Mesodermal cell (in vitro differentiated cells): ENCODE results near the gene WDR5.

Experiments
- H3K27ac ChIP-seq: 2 replicates; pipeline ENCODE4 v1.7.0; 2013; ENCODE audit warnings: mild to moderate bottlenecking, low read depth, low read length, moderate library complexity; ENCODE audit not compliant: severe bottlenecking
- H3K36me3 ChIP-seq: 2 replicates; pipeline ENCODE4 v1.7.1; 2013; ENCODE audit warnings: mild to moderate bottlenecking, low read length, moderate library complexity; ENCODE audit not compliant: control insufficient read depth, insufficient read depth
- H3K4me1 ChIP-seq: one replicate; pipeline ENCODE4 v1.7.1; 2013; ENCODE audit warnings: mild to moderate bottlenecking, low read length; ENCODE audit not compliant: insufficient read depth, control insufficient read depth, poor library complexity, severe bottlenecking
- H3K4me3 ChIP-seq: 2 replicates; pipeline ENCODE4 v1.7.0; 2013; ENCODE audit warnings: low read length, control low read depth, mild to moderate bottlenecking; ENCODE audit not compliant: insufficient read depth, poor library complexity, severe bottlenecking; ENCODE audit errors: extremely low read depth
- H3K9me3 ChIP-seq: 2 replicates; pipeline ENCODE4 v1.7.1; 2013; ENCODE audit warnings: mild to moderate bottlenecking, low read length, moderate library complexity; ENCODE audit not compliant: control insufficient read depth
- WGBS, 2 experiments: methylation state at CpG; one replicate each; pipeline ENCODE4 v1.1.5; 2013; ENCODE audit warnings: missing lambda C conversion rate in 2 of 2; ENCODE audit not compliant: insufficient coverage in 2 of 2; 5-methylcytosine and 5-hydroxymethylcytosine counted together

Gene WDR5

DNA sequence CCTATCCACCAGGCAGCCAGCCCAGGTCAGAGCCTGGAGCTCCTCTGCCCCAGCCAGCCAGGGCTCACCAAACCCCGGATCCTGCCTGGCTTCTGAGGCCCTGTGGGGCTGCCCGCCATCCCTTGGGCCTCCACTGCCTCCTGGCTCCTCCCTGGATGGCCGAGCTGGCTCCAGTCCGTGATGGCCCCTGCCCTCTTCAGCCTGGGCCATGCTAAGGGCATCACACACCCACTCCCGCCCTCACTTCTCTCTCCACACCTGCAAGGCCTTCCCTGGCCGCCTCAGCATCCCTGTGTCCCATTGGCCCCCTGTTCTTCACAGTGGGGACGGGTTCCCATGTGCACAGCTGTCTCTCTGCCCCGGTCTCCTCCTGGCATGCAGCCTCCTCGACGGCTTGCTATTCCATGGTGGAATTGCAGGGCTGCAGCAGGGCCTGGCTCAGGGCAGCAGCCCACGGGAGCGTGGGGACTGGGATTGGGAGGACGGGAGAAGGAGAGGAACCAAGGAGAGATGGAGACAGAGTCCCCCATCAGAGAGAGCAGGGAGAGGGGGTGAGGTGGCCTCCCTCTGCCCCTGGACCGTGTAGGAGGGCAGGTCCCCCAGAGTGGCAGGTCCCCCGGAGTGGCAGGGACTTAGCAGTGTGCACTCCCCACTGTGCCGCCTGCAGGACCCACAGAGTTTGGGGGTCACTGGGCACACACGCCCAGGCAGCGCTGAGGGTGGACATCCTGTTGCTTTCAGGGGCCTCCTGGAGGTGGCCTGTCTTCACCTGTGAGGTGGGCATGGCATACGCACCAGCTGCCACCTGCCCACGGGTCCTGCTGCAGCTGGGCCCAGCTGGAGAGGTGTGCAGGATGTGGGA, 45.1 kb downstream of the WDR5 start:
- Histone ChIP-seq H3K4me1 (peaks cover 3% of the 10 kb centered on the region), H3K4me3 (no peak overlapping the region), H3K36me3 (no peaks in the 10 kb centered on the region), H3K27ac (no peak overlapping the region), H3K9me3 (no peaks in the 10 kb centered on the region)
- WGBS, 2 experiments, result 85 to 89% methylated on average over 19 to 20 of the region's 20 CpGs

- Histone ChIP-seq H3K4me1 (no peaks in the 10 kb centered on the region), H3K36me3 (no peaks in the 10 kb centered on the region), H3K27ac (no peak overlapping the region), H3K4me3 (no peak overlapping the region), H3K9me3 (no peaks in the 10 kb centered on the region)
- 80 to 88% methylated on average over 8 of the region's 8 CpGs for WGBS, 2 experiments
These were observed 45.8 kb downstream of the WDR5 start for GRCh38 chr9:134181648-134182034.

DNA sequence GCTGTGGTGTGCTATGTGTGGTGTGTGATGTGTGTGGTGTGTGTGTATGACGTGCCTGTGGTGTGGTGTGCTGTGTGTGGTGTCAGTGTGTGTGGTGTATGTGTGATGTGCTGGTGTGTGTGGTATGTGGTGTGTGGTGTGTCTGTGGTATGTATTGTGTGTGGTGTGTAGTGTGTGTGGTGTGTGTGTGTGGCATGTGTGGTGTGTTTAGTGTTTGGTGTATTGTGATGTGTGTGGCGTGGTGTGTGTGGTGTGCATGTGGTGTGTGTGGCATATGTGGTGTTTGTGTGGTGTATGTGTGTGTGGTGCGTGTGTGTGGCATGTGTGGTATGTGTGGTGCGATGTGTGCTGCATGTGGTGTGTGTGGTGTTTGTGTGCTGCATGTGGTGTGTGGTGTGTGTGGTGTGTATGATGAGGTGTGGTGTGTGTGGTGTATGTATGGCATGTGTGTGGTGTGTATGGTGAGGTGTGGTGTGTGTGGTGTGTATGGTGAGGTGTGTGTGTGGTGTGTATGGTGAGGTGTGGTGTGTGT, 46.7 kb downstream of the WDR5 start:
- no peak overlapping the region for H3K27ac ChIP-seq
- WGBS, 2 experiments, result 90 to 100% methylated on average over 3 to 4 of the region's 4 CpGs
- H3K4me3 ChIP-seq, result no peak overlapping the region
- H3K9me3 ChIP-seq, result no peaks in the 10 kb centered on the region
- no peaks in the 10 kb centered on the region for H3K4me1 ChIP-seq
- H3K36me3 ChIP-seq, result no peaks in the 10 kb centered on the region

DNA sequence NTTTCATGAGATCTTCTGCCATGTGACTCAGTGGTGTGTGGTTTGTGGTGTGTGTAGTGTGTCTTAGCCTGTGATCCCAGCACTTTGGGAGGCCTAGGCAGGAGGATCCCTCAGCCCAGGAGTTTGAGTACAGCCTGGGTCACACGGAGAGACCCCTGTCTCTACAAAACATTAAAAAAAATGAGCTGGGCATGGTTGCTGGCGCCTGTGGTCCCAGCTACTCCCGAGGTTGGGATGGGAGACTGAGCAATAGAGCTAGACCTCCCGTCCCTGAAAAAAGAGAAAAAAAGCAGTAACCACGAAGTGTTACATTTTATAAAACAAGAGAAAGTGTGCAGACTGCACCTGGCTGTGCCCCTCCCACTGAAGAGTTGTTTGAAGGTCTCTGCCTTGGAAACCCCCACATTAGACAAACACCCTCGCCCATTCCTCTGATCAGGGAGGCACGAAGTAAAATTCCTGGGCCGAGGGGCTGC, 49.7 kb downstream of the WDR5 start:
- Histone ChIP-seq H3K4me1 (peaks cover 3% of the 10 kb centered on the region), H3K4me3 (no peak overlapping the region), H3K27ac (no peak overlapping the region), H3K36me3 (no peaks in the 10 kb centered on the region), H3K9me3 (no peaks in the 10 kb centered on the region)
- WGBS, 2 experiments, result 61 to 77% methylated on average over 3 to 4 of the region's 8 CpGs

DNA sequence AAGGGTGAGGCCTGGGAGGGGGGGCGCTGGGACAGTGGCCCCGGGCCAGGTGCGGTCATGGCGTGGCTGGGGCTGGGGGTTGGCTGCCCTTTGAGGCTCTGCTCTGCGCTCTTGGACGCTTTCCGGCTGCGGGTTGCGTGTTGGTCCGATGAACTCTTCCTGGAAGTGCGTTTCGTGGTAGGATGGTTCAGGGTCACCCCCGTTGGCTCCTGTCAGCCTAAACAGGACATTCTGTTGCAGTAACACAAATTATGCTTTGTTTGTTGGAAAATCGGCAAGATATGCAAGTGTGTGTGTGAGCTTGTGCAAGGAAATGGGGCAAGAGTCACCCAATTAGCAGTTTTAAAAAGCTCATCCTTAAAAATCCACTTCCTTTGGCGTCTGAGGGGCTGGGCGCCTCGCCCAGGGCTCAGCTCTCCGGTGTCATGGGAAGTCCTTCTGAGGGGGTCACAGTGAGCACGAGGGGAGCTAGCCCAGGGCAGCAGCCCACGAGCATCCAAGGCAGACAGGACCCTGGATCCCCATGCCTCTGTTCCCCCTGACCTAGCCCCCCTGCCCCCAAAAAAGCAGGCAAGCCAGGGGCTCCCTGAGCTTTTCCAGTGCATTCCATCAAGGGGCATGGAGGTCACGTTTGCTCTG, 50.7 kb downstream of the WDR5 start:
- Histone ChIP-seq H3K27ac (no peak overlapping the region), H3K4me3 (no peak overlapping the region), H3K9me3 (no peaks in the 10 kb centered on the region), H3K36me3 (no peaks in the 10 kb centered on the region), H3K4me1 (peaks cover 3% of the 10 kb centered on the region)
- WGBS, 2 experiments, result 90 to 92% methylated on average over 19 to 20 of the region's 21 CpGs

DNA sequence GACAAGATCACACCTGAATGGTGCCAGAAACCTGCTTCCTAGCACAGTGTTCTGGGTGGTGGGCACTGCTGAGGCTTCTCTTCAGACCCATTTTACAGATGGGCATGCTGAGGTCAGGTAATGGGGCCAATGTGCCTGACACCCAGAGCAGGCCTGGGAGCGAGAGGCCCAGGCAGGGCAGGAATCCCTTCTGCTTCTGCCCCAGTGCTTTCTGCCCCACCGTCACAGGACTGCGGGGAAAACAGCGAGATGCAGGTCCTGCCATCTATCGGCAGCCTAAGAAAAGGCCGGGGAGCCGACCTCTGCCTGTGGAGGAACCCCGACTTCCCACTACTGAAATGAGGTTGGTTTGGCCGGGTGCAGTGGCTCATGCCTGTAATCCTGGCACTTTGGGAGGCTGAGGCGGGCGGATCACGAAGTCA, 51.2 kb downstream of the WDR5 start:
- peaks cover 3% of the 10 kb centered on the region for H3K4me1 ChIP-seq
- no peaks in the 10 kb centered on the region for H3K9me3 ChIP-seq
- no peak overlapping the region for H3K27ac ChIP-seq
- no peaks in the 10 kb centered on the region for H3K36me3 ChIP-seq
- WGBS, 2 experiments, result 92% methylated on average over 12 of the region's 12 CpGs
- H3K4me3 ChIP-seq, result no peak overlapping the region

- no peaks in the 10 kb centered on the region for H3K36me3 ChIP-seq
- 90 to 98% methylated on average over 7 to 11 of the region's 12 CpGs for WGBS, 2 experiments
- H3K4me3 ChIP-seq, result no peak overlapping the region
- peaks cover 4% of the 10 kb centered on the region for H3K4me1 ChIP-seq
- H3K9me3 ChIP-seq, result no peaks in the 10 kb centered on the region
- no peak overlapping the region for H3K27ac ChIP-seq
These were observed 52.1 kb downstream of the WDR5 start for GRCh38 chr9:134187891-134188385.

- H3K36me3 ChIP-seq, result no peaks in the 10 kb centered on the region
- H3K27ac ChIP-seq, result no peak overlapping the region
- H3K4me3 ChIP-seq, result no peak overlapping the region
- no peaks in the 10 kb centered on the region for H3K9me3 ChIP-seq
- WGBS, 2 experiments, result 79 to 89% methylated on average over 20 to 22 of the region's 23 CpGs
- H3K4me1 ChIP-seq, result peaks cover 7% of the 10 kb centered on the region
These were observed 52.7 kb downstream of the WDR5 start for GRCh38 chr9:134188386-134189144.

GRCh38 chr9:134189145-134189469, 53.2 kb downstream of the WDR5 start:
- no peak overlapping the region for H3K27ac ChIP-seq
- H3K9me3 ChIP-seq, result no peaks in the 10 kb centered on the region
- H3K4me1 ChIP-seq, result peaks cover 7% of the 10 kb centered on the region
- H3K4me3 ChIP-seq, result no peak overlapping the region
- H3K36me3 ChIP-seq, result no peaks in the 10 kb centered on the region
- WGBS, 2 experiments, result 61 to 66% methylated on average over 10 to 15 of the region's 15 CpGs

- no peaks in the 10 kb centered on the region for H3K36me3 ChIP-seq
- H3K9me3 ChIP-seq, result no peaks in the 10 kb centered on the region
- H3K4me1 ChIP-seq, result peaks cover 7% of the 10 kb centered on the region
- H3K4me3 ChIP-seq, result no peak overlapping the region
- 82 to 83% methylated on average over 22 to 24 of the region's 24 CpGs for WGBS, 2 experiments
- H3K27ac ChIP-seq, result no peak overlapping the region
These were observed 53.8 kb downstream of the WDR5 start for GRCh38 chr9:134189470-134190231.
